ENCODE measurements around the gene YPEL2. TPM values are rescaled to one million over a fixed set of nuclear protein-coding genes. Genes with fewer than 3 reads are reported as not detected.
"Not testable (repeated sequence)": the region's sequence is repeated elsewhere in the genome, so short reads cannot be mapped to it uniquely, and the experiment has no call there.

The YPEL2 gene
- total RNA-seq, 2 donors from 2014 or later: 64.2 to 79.9 TPM

DNA sequence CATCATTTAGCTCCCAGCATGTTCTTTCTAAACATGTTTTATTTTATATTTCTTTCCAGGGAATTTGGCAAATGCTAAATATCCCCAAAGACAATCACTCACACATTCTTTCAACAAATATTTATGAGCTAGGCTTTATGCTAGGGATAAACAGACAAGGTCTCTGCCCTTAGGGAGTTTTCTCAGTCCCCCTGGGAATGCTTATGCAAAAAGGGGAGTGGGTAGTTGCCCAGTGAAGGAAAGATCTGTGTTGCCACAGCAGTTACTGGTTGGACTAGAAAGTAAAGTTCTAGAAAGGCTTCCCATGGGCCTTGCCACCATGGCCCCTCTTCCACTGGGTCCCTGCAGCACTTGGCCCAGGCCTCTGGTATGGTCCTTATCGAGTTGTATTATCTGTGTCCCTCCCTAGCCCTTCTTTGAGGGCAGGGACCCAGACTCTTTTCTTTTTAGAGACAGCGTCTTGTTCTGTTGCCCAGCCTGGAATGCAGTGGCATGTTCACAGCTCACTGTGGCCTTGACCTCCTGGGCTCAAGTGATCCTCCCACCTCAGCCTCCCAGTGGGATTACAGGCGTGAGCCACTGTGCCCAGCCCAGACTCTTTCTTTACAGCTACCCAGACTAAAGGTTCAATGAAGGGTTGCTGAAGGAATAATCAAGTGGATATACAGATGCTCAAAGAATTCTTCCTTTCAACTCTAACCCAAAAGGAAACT lies 78.0 kb downstream of the YPEL2 start:
- no peaks in the 10 kb centered on the region for H3K9me3 ChIP-seq
- H3K27ac ChIP-seq: no peak overlapping the region
- H3K4me1 ChIP-seq (ENCODE audit: control insufficient read depth in 1 of 2, low read depth in 2 of 2): peaks cover 4 to 25% of the 10 kb centered on the region in 2 donors
- H3K4me3 ChIP-seq: no peak overlapping the region
- H3K36me3 ChIP-seq: no peaks in the 10 kb centered on the region
- no peaks in the 10 kb centered on the region for H3K27me3 ChIP-seq (replicated peaks; ENCODE audit: insufficient read depth)
- ATAC-seq (ENCODE audit: insufficient number of reproducible peaks, low FRiP score, low read depth) (no peak), DNase-seq (ENCODE audit: low spot score) (no peak)
- TF ChIP-seq, protein P1, sequence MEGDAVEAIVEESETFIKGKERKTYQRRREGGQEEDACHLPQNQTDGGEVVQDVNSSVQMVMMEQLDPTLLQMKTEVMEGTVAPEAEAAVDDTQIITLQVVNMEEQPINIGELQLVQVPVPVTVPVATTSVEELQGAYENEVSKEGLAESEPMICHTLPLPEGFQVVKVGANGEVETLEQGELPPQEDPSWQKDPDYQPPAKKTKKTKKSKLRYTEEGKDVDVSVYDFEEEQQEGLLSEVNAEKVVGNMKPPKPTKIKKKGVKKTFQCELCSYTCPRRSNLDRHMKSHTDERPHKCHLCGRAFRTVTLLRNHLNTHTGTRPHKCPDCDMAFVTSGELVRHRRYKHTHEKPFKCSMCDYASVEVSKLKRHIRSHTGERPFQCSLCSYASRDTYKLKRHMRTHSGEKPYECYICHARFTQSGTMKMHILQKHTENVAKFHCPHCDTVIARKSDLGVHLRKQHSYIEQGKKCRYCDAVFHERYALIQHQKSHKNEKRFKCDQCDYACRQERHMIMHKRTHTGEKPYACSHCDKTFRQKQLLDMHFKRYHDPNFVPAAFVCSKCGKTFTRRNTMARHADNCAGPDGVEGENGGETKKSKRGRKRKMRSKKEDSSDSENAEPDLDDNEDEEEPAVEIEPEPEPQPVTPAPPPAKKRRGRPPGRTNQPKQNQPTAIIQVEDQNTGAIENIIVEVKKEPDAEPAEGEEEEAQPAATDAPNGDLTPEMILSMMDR (IDR thresholded peaks at IDR 0.05): no peak

GRCh38 chr17:59410049-59410437 lies 78.6 kb downstream of the YPEL2 start:
- Histone ChIP-seq H3K27me3 (replicated peaks; ENCODE audit: insufficient read depth) (no peaks in the 10 kb centered on the region), H3K36me3 (no peaks in the 10 kb centered on the region), H3K4me1 (ENCODE audit: control insufficient read depth in 1 of 2, low read depth in 2 of 2) (peaks cover 4 to 25% of the 10 kb centered on the region in 2 donors), H3K9me3 (no peaks in the 10 kb centered on the region), H3K27ac (no peak overlapping the region), H3K4me3 (no peak overlapping the region)
- no peak for DNase-seq (ENCODE audit: low spot score)
- no peak for ATAC-seq (ENCODE audit: insufficient number of reproducible peaks, low FRiP score, low read depth)
- TF ChIP-seq, protein P1 (IDR thresholded peaks at IDR 0.05): no peak

DNA sequence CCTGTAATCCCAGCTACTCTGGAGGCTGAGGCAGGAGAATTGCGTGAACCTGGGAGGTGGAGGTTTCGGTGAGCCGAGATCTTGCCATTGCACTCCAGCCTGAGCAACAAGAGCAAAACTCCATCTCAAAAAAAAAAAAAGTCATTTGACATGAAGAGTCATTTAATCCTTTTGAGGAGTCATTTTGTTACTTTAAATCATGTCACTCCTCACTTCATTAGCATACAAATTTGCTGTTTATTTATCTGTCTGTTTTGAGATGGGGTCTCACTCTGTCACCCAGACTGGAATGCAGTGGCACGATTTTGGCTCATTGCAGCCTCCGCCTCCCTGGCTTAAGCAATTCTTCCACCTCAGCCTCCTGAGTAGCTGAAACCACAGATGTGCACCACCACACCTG lies 81.0 kb downstream of the YPEL2 start:
- not testable (repeated sequence) for H3K36me3 ChIP-seq; H3K27me3 ChIP-seq (replicated peaks; ENCODE audit: insufficient read depth); H3K4me1 ChIP-seq (ENCODE audit: control insufficient read depth in 1 of 2, low read depth in 2 of 2); H3K9me3 ChIP-seq; H3K27ac ChIP-seq; ATAC-seq (ENCODE audit: insufficient number of reproducible peaks, low FRiP score, low read depth); DNase-seq (ENCODE audit: low spot score); H3K4me3 ChIP-seq

DNA sequence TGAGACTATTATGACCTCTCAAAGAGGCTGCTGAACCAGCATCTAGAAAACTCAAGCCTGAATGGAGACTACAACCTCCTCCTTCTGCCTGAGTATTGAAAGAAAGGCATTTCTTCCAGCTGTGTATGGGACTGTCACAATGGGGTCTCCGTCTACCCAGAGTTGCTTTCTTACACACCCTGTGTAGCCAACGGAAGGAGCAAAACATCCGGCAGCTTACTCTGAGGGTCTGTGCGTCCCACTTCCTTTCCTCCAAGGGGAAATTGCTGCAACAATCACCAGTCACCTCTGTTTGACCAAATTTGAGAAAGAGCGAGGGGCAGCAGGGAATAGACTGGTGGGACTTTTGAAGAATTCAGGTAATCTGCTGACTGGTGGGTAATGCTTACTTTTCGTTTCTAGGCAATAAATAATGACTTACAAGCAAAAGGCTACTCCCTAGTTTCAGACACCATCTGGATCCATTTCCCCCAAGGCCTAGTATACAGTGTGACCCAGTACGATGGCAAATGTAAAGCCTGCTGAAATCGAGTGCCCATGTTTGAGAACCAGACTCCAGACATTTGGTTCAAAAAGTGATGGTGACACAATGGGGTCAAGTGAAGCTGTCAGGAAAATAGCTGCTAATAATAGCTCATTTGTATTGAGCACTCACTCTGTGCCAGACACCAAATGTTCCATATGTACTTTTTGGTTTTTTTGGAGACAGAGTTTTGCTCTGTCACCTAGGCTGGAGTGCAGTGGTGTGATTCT lies 81.7 kb downstream of the YPEL2 start:
- TF ChIP-seq, protein P1 (IDR thresholded peaks at IDR 0.05): no peak
- no peak overlapping the region for H3K4me3 ChIP-seq
- H3K9me3 ChIP-seq: no peaks in the 10 kb centered on the region
- H3K27ac ChIP-seq: no peak overlapping the region
- H3K4me1 ChIP-seq (ENCODE audit: control insufficient read depth in 1 of 2, low read depth in 2 of 2): peaks cover 0 to 1% of the 10 kb centered on the region in 2 donors
- ATAC-seq (ENCODE audit: insufficient number of reproducible peaks, low FRiP score, low read depth) (no peak), DNase-seq (ENCODE audit: low spot score) (no peak)
- H3K36me3 ChIP-seq: no peaks in the 10 kb centered on the region
- H3K27me3 ChIP-seq (replicated peaks; ENCODE audit: insufficient read depth): no peaks in the 10 kb centered on the region

- Histone ChIP-seq H3K9me3 (no peaks in the 10 kb centered on the region), H3K27ac (no peak overlapping the region), H3K36me3 (no peaks in the 10 kb centered on the region), H3K4me3 (no peak overlapping the region), H3K4me1 (ENCODE audit: control insufficient read depth in 1 of 2, low read depth in 2 of 2) (peaks cover 0 to 8% of the 10 kb centered on the region in 2 donors), H3K27me3 (replicated peaks; ENCODE audit: insufficient read depth) (no peaks in the 10 kb centered on the region)
- no peak for DNase-seq (ENCODE audit: low spot score)
- ATAC-seq (ENCODE audit: insufficient number of reproducible peaks, low FRiP score, low read depth): no peak
- TF ChIP-seq, protein P1 (IDR thresholded peaks at IDR 0.05): no peak
These were observed 83.9 kb downstream of the YPEL2 start for GRCh38 chr17:59415397-59415796.

Data from thoracic aorta (tissue), 2 donors.